CD4-positive, alpha-beta T cell treated with Interleukin-15 for 4 hours (primary cell): Measurements from ENCODE around the gene ELK4.

ENCODE experiments used
- DNase-seq: peaks from one replicate; pipeline ENCODE4 v3.0.0-alpha.2; 2020; ENCODE audit warnings: low spot score

ELK4 gene

DNA sequence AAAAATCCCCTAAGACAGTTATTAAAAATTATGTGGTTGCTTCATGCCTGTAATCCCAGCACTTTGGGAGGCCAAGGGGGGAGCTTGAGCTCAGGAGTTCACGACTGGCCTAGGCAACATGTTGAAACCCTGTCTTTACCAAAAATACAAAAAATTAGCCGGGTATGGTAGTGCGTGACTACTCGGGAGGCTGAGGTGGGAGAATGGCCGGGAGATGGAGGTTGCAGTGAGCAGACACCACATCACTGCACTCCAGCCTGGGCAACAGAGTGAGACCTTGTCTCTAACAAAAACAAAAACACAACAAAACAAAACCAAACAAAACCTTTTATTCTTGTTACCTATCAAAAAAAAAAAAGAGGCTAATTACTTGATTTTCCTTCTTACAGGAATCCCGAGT lies 2.1 kb downstream of the ELK4 start:
- peak; percentile 6 for DNase-seq

- no peak for DNase-seq
Measured at GRCh38 chr1:205627956-205628355, 3.9 kb downstream of the ELK4 start.

DNA sequence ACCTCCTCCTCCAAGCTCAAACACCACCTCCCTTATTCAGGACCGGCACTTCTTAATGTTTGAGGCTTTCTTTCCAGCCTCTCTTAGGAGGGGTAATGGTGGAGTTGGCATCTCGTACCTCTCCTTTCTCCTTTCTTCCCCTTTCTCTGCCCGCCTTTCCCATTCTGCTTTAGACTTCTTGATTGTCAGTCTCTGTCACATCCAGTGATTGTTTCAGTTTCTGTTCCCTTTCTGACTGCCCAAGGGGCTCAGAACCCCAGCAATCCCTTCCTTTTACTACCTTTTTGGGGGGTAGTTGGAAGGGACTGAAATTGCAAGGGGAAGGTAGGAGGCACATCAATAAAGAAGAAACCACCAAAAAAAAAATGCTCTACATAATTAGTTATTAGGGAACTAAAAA lies 5.6 kb downstream of the ELK4 start:
- DNase-seq = no peak

GRCh38 chr1:205623646-205624045 lies 8.2 kb downstream of the ELK4 start:
- DNase-seq = no peak

DNA sequence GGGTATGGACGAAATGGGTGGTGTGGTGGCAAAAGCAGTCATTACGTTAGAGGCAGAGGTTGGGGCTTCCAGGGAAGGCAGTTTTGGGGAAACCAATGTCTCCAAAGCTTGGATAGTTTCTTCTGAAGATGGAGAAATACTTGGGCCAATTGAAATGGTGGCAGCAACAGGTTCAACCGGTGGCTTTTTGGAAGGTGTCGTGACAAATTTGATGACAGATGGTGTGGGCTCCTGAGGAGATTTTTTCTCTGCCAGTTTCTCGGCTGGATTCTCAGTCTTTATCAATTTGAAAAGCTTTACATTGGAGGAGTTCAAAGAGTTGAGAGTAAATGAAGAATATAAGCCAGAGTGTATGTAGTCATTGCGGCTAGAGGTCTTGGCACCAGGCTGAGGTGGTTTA lies 11.5 kb downstream of the ELK4 start:
- DNase-seq = no peak

DNA sequence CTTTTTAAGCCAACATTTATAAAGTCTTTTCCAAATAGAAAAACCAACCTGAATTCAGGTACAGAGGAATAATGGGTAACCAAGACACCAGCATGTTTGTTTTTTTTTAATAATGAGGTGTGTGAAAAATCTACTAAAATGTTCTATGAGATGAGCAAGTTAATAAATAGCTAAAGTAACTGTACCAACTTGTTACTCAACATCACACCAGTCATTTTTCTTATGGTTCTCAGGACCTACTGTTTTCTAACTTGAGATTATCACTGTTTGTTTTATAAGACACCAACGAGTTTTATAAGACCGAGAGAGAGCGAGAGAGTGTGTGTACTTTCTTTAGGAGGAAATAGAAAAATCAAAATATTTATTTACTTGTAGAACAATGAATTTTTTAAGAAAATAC lies 12.4 kb downstream of the ELK4 start:
- DNase-seq = no peak

DNA sequence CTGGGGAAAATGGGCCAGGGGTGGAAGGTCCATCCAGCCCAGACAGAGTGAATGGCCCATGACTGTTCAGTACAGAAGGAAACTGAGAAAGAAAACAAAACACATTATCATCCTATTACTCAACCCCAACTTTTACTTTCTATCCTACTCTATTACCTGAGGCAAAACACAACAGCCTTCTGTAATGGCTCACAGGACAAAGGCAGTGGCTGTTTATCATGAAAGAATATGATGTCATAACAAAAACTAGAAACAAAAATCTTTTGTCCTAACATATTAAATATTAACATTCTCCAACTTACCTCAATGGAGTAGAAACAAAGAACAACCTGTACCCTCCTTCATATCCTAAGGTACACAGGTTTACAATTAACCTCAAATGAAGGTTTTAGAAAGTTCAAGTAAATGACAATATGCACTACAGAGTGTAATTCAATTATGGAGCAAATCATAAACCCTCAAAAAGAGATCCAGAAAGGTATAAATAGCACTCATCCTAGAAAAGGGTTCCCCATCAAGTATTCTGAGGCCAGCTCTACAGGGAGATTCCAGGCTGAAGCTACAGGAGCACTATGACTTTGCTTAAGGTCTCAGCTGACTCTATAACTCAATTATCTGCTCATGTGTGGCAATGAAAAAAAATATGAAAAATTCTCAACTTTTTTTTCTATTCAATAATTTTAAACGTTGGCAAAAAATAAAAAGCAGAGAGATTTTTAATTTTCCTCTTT lies 15.1 kb downstream of the ELK4 start:
- DNase-seq = no peak

DNA sequence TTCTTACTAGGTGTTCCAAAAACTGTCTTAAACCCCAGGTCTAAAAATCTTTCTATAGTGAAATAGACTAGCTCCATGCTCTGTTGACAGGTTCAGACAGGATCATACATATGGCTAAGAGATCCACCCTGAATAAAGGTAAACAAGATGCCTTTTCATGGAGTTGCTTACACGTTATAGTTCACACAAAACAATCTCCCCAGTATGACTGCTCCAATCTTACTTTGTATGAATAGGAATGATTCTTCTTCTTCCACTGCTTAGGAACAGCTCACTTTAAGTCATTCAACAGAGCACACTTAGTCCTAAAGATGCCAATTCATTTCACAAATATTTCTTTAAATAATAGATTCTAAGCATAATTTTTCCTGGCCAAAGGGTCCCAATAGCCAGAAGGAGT lies 16.0 kb downstream of the ELK4 start:
- DNase-seq = no peak

DNA sequence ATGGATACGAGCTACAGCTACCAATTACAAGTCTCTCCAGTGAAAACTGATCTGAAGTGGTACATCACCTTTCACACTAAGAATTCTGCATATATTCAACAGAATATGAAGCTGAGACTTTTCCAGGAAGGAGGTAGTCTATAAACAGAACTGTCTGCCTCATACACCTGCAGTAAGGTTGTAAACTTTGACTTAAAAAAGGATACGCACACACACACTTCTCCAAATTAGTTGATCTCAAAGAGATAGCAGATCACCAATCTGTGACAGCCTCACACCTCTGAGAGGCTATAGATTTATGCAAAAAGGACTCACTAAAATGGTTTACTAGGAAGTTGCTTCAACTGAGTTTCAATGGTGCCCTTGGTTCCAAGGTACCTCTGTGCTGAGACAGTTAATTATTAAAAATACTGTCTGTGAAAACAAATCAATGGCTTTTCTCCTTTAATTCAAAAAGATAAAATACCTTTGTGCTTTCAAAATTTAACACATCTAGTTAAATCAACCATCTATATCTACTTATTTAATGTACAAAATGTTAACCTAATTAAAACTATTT lies 17.9 kb downstream of the ELK4 start:
- no peak for DNase-seq

GRCh38 chr1:205612556-205612955 lies 19.3 kb downstream of the ELK4 start:
- no peak for DNase-seq

DNA sequence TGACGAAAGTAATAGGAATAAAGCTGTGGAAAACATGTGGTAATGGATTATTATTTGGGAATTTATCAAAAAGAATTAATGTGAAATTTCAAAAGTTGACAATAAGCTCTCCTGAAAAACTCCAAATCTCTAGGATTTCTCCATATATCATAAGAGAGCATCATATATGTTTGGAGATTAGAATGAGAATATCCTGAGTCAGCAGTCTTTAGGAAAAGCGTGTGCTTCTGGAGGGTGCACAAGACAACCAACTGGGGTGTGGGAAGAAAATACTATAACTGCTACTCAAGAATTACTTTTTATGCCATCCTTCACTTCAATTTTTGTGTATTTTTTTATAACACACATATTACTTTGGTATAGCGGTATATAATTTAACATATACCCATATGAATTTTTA lies 19.7 kb downstream of the ELK4 start:
- no peak for DNase-seq

GRCh38 chr1:205610901-205611466 lies 20.8 kb downstream of the ELK4 start:
- no peak for DNase-seq

DNA sequence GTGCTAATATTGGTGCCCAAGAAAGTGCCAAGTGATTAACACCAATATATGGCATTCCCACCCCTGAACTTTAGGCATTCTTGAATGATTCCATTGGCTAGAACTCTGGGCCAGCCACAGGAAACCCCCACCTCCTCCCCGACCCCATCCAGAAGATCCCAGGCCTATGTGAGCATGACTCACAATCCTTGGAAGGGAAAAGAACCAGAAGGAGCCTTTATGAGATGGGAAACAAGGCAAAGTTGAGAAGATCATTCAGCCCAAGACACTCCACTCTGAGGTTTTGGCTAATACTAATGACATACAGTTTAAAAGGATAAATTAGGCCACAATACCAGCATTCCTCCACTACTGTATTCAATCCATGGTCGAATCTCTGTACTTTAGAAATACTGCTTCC lies 21.8 kb downstream of the ELK4 start:
- DNase-seq = no peak

DNA sequence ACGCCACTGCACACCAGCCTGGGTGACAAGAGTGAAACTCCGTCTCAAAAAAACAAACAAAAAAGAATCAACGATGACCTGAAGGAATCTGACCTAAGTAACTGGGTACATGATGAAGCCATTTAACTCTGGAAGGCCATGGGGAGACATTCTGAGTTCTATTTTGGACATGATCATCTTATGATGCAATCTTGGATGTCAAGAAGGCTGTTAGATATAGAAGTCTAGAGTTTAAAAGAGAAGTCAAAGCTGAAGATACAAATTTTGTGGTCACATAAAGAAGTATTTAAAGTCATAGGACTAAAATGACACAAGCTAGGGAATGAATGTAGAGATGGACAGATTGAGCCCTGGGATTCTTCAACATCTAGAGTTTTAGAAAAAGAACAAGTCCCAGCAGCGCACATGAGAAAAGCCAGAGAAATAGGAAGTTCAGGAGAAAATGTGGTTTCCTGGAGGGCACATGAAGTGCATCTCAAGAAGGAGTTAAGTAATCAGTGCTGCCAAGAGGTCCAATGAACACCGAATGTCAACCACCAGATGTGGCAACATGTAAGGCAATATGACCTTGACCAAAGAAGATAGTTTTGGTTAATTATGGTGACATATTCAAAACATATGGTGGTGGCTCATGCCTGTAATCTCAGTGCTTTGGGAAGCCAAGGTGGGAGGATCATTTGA lies 26.8 kb downstream of the ELK4 start:
- DNase-seq = no peak

DNA sequence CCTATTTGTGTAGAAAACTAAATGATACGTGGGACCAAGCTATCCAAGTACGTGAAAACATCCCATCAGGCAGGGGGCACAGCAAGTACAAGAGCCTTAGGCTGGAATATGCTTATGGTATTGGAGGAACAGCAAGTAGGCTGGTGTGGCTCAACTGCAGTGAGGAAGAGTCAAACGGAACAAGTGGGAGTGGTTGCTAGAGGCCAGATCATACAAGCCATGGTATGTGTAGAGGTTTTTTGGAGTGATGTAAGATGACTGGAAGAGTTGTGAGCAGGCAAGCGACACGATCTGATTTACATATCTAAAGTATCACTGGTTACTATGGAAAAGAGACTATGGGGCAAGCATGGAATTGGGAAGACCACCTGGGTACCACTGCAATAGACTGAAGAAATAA lies 27.8 kb downstream of the ELK4 start:
- DNase-seq = no peak

- no peak for DNase-seq
Measured at GRCh38 chr1:205601205-205601604, 30.6 kb downstream of the ELK4 start.

DNA sequence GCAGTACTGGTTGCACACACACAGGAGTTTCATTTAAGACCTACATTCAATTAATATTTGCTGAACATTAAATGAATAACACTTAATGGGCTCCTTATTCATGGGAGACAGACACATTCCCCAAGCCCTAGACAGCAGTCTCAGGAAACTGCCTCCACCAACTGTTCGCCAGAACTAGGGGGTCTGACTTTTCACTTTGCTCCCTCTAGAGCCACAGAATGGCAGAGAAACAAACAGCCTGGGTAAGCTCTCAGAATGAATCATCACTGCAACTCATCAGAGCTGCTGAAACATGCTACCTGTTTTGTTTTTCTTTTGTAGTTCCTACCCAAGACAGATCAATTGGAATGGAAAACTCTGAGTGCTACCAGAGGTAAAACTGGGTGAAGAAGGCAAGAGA lies 31.7 kb downstream of the ELK4 start:
- no peak for DNase-seq

- no peak for DNase-seq
Measured at GRCh38 chr1:205599669-205600042, 32.2 kb downstream of the ELK4 start.

GRCh38 chr1:205598841-205599668 lies 32.8 kb downstream of the ELK4 start:
- no peak for DNase-seq

DNA sequence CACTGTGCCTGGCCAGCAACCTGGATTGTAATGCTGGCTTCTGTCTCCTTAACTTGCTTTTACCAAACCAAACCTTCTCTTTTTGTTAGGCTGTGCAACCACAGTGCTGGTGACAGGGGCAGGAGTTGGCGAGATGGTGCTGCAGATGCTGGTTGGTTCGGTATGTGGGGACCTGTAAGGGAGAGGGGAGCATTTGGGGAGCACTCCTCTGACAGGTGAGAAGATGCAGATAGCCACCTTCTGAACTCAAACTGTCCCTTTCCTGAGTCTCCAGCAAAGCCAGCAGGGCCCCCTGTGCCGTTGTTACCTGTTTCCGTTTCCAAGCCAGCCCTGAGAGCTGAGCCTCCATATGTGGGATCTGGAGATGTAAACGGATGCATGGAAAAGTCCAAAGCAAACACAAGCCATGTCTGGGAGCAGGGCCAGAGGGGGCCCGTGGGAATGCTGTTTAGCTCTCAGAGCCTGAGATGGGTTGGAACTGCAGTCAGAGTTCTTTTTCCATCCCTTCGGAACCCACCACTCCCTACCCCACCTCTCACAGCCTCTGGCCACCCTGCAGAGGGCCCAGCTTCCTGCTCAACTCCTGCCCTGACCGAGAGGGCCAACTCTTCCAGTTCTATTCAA lies 34.0 kb downstream of the ELK4 start:
- DNase-seq = no peak

GRCh38 chr1:205596876-205597275 lies 34.9 kb downstream of the ELK4 start:
- DNase-seq = no peak

DNA sequence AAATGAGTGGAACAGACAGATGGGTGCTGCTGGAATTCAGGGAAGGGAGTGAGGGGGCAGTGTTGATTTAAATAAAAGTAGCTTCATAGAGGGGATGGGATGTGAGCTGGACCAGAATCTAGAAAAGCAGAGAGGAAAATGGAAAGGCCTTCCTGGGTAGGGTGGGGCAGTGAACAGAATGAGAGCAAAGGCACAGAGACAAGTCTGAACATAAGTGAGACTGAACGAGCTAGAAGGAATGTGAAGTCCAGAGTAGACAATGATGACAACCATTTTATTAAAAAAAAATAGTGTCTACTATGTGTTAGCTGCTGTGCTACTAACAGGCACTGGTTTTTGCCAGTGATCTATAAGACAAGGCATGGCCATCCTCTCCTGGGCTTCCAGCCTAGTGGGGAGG lies 36.0 kb downstream of the ELK4 start:
- no peak for DNase-seq
